Fibroblast of lung (primary cell): ENCODE measurements around the gene CCDC33. TPM values are rescaled to one million over a fixed set of nuclear protein-coding genes. Genes with fewer than 3 reads are reported as not detected.

Experiments used
- DNase-seq, 2 donors: peaks; one replicate each; pipeline versions ENCODE4 v3.0.0 to v3.0.0-alpha.2; 2010; ENCODE audit warnings: low read depth in 2 of 2
- H2AFZ ChIP-seq: 2 replicates; pipeline ENCODE4 v1.5.1; 2012; ENCODE audit warnings: low read length, control low read depth, inconsistent platforms
- H3K27ac ChIP-seq: 2 replicates; pipeline ENCODE4 v1.5.1; 2011; ENCODE audit warnings: low read length, control low read depth; ENCODE audit not compliant: insufficient read depth
- H3K27me3 ChIP-seq: 2 replicates; pipeline ENCODE4 v1.5.1; 2011; ENCODE audit warnings: mild to moderate bottlenecking, low read length; ENCODE audit not compliant: control insufficient read depth, insufficient read depth
- H3K36me3 ChIP-seq: 2 replicates; pipeline ENCODE4 v1.5.1; 2011; ENCODE audit warnings: low read length; ENCODE audit not compliant: control insufficient read depth, insufficient read depth
- H3K4me1 ChIP-seq: 2 replicates; pipeline ENCODE4 v1.5.1; 2011; ENCODE audit warnings: low read length; ENCODE audit not compliant: control insufficient read depth, insufficient read depth; ENCODE audit errors: extremely low read depth
- H3K4me2 ChIP-seq: 2 replicates; pipeline ENCODE4 v1.5.1; 2011; ENCODE audit warnings: low read length, control low read depth; ENCODE audit not compliant: insufficient read depth; ENCODE audit errors: extremely low read depth
- H3K4me3 ChIP-seq, 4 experiments: fragments of 200-600 bp in 1 of 4; sonication (generic) in 1 of 4; replicated peaks in 1 of 4; 2 replicates each; pipeline ENCODE4 v1.5.1; 2011 to 2016; ENCODE audit warnings: low read length in 4 of 4, low read depth in 3 of 4, mild to moderate bottlenecking in 3 of 4, control low read depth in 2 of 4, inconsistent platforms in 1 of 4, mixed read lengths in 1 of 4; ENCODE audit not compliant: insufficient read depth in 1 of 4; ENCODE audit errors: control extremely low read depth in 1 of 4
- H3K79me2 ChIP-seq: 2 replicates; pipeline ENCODE4 v1.5.1; 2012; ENCODE audit warnings: mild to moderate bottlenecking, low read length, inconsistent platforms; ENCODE audit not compliant: control insufficient read depth, insufficient read depth
- H3K9ac ChIP-seq: 2 replicates; pipeline ENCODE4 v1.5.1; 2011; ENCODE audit warnings: mild to moderate bottlenecking, low read length, control low read depth; ENCODE audit not compliant: insufficient read depth
- H3K9me3 ChIP-seq: 2 replicates; pipeline ENCODE4 v1.5.1; 2012; ENCODE audit warnings: low read depth, low read length; ENCODE audit not compliant: control insufficient read depth, insufficient read depth
- H4K20me1 ChIP-seq: 2 replicates; pipeline ENCODE4 v1.5.1; 2011; ENCODE audit warnings: low read length; ENCODE audit not compliant: control insufficient read depth, insufficient read depth; ENCODE audit errors: extremely low read depth
- EZH2 ChIP-seq: IDR thresholded peaks from 2 replicates; pipeline ENCODE4 v1.5.1; 2012; ENCODE audit warnings: low read length, control low read depth, mild to moderate bottlenecking; ENCODE audit errors: missing control alignments
- polyA plus RNA-seq, 2 donors: library from polyadenylated mRNA; depleted of rRNA in 1 of 2; stranded (reverse) in 1 of 2; unstranded in 1 of 2; fragments of >200 nt; gene quantifications; 2 replicates each; pipeline ENCODE4 v1.2.1, GENCODE V29; 2011 to 2012; ENCODE audit warnings: missing spikeins in 1 of 2
- total RNA-seq: library from RNA; depleted of rRNA; stranded (reverse); fragments of >200 nt; gene quantifications from 2 replicates; pipeline ENCODE4 v1.2.1, GENCODE V29; 2014
- TF ChIP-seq, protein P1 (sequence below), 2 donors: IDR thresholded peaks in 1 of 2; conservative IDR thresholded peaks in 1 of 2; 1 replicate in 1 of 2; 2 replicates in 1 of 2; pipeline ENCODE4 v1.5.1; 2011 to 2012; ENCODE audit warnings: low read length in 2 of 2, control low read depth in 1 of 2, inconsistent platforms in 1 of 2, low read depth in 1 of 2, mild to moderate bottlenecking in 1 of 2

The CCDC33 gene
- total and polyA plus RNA-seq, 2 donors (not counting 1 experiment from before 2014, with no cell fraction given), result not detected

DNA sequence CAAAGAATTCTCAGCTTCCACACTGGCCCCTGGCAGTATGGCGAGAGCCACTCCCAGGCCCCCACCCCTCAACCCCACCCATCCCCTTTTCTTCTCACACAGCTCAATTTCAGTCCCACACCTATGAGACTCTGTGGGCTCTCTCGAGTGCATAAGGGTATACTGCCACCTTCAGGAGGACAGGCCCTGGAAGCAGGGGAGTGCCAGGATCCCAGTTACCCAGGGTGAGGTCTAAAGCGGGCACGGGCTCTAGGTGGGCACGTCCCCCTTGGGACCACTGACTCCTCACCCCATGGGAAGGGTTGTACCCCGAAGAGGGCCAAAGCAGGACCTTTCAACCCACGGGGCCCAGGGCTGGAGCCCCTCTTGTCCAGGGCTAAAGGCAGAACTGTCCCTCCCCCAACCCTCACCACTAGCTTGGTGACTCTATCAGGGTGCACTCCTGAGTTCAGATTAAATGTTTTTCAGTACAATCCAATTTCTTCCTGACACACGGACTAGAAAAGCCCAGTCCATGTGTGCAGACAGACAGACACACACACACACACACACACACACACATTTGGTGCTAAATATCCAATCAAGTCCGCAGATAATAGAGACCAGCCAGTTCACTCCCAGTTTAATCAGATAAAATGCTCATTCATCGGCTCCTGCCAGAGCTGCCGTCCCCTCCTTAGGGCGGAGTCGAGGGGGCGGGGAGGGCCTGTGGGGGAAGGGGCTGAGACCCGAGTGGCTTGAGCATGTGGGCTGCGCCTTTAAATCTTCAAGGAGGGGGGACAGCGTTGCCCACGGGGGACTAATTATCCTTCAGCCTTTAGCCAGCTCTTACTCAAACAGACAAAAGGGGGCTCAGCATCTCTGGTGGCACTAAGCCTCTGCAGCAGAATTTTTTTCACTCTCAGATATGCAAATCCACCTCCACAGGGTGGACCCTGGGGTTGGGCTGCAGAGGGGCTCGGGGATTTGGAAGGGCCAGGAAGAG lies 72.0 kb downstream of the CCDC33 start:
- H2AFZ ChIP-seq, result no peak overlapping the region
- H3K4me2 ChIP-seq, result no peak overlapping the region
- H3K9me3 ChIP-seq, result no peaks in the 10 kb centered on the region
- no peaks in the 10 kb centered on the region for H3K79me2 ChIP-seq
- H3K36me3 ChIP-seq, result no peaks in the 10 kb centered on the region
- DNase-seq, result peak; percentile 58 to 63
- TF ChIP-seq, protein P1, sequence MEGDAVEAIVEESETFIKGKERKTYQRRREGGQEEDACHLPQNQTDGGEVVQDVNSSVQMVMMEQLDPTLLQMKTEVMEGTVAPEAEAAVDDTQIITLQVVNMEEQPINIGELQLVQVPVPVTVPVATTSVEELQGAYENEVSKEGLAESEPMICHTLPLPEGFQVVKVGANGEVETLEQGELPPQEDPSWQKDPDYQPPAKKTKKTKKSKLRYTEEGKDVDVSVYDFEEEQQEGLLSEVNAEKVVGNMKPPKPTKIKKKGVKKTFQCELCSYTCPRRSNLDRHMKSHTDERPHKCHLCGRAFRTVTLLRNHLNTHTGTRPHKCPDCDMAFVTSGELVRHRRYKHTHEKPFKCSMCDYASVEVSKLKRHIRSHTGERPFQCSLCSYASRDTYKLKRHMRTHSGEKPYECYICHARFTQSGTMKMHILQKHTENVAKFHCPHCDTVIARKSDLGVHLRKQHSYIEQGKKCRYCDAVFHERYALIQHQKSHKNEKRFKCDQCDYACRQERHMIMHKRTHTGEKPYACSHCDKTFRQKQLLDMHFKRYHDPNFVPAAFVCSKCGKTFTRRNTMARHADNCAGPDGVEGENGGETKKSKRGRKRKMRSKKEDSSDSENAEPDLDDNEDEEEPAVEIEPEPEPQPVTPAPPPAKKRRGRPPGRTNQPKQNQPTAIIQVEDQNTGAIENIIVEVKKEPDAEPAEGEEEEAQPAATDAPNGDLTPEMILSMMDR (conservative IDR thresholded peaks at IDR 0.05 in 1 of 2, IDR thresholded peaks at IDR 0.05 in 1 of 2; ENCODE audit: low read depth in 1 of 2, low read length in 2 of 2), result peak; percentile 72 to 82
- TF ChIP-seq EZH2, result no peak
- no peak overlapping the region for H3K27ac ChIP-seq
- peaks cover 31% of the 10 kb centered on the region for H3K27me3 ChIP-seq
- no peaks in the 10 kb centered on the region for H4K20me1 ChIP-seq
- no peak overlapping the region for H3K9ac ChIP-seq
- no peak overlapping the region for H3K4me3 ChIP-seq
- no peaks in the 10 kb centered on the region for H3K4me1 ChIP-seq

- Histone ChIP-seq H3K4me2 (no peak overlapping the region), H3K9ac (no peak overlapping the region), H3K79me2 (no peaks in the 10 kb centered on the region), H3K4me1 (peaks cover 11% of the 10 kb centered on the region), H4K20me1 (no peaks in the 10 kb centered on the region), H3K36me3 (no peaks in the 10 kb centered on the region), H3K27me3 (peaks cover 6% of the 10 kb centered on the region), H3K9me3 (no peaks in the 10 kb centered on the region), H3K4me3 (no peak overlapping the region), H3K27ac (no peak overlapping the region), H2AFZ (no peak overlapping the region)
- no peak for DNase-seq
- no peak for TF ChIP-seq EZH2
- TF ChIP-seq, protein P1 (conservative IDR thresholded peaks at IDR 0.05 in 1 of 2, IDR thresholded peaks at IDR 0.05 in 1 of 2; ENCODE audit: low read depth in 1 of 2, low read length in 2 of 2), result peak; percentile 33 to 60
Measured at GRCh38 chr15:74311734-74312444, 75.8 kb downstream of the CCDC33 start.

- Histone ChIP-seq H3K4me2 (no peak overlapping the region), H3K27ac (no peak overlapping the region), H4K20me1 (no peaks in the 10 kb centered on the region), H3K79me2 (no peaks in the 10 kb centered on the region), H3K4me3 (no peak overlapping the region), H3K4me1 (peaks cover 13% of the 10 kb centered on the region), H3K36me3 (no peaks in the 10 kb centered on the region), H3K9me3 (no peaks in the 10 kb centered on the region), H3K9ac (no peak overlapping the region), H2AFZ (no peak overlapping the region), H3K27me3 (no peaks in the 10 kb centered on the region)
- TF ChIP-seq EZH2, result no peak
- TF ChIP-seq, protein P1 (conservative IDR thresholded peaks at IDR 0.05 in 1 of 2, IDR thresholded peaks at IDR 0.05 in 1 of 2; ENCODE audit: low read depth in 1 of 2, low read length in 2 of 2), result no peak
- no peak for DNase-seq
Measured at GRCh38 chr15:74312445-74313007, 76.4 kb downstream of the CCDC33 start.
